Mesendoderm (in vitro differentiated cells): ENCODE results near the gene WWC1.

Source experiments
- DNase-seq: peaks from one replicate; pipeline ENCODE4 v3.0.0; 2013
- H2AK5ac ChIP-seq: 2 replicates; pipeline ENCODE4 v1.6.1; 2013; ENCODE audit warnings: low read length, inconsistent platforms
- H2BK120ac ChIP-seq: 2 replicates; pipeline ENCODE4 v1.6.1; 2013; ENCODE audit warnings: low read depth, mild to moderate bottlenecking, low read length, moderate library complexity, mixed read lengths
- H2BK15ac ChIP-seq: replicated peaks from 2 replicates; pipeline ENCODE4 v1.6.1; 2013; ENCODE audit warnings: low read depth, mild to moderate bottlenecking, moderate library complexity
- H2BK5ac ChIP-seq: 2 replicates; pipeline ENCODE4 v1.6.1; 2013; ENCODE audit warnings: low read length, inconsistent platforms
- H3K18ac ChIP-seq: 2 replicates; pipeline ENCODE4 v1.6.1; 2013; ENCODE audit warnings: mild to moderate bottlenecking, low read length, mixed read lengths
- H3K23ac ChIP-seq: one replicate; pipeline ENCODE4 v1.6.1; 2013; ENCODE audit warnings: low read length
- H3K27ac ChIP-seq: 2 replicates; pipeline ENCODE4 v1.5.1; 2013; ENCODE audit warnings: low read depth, mild to moderate bottlenecking, inconsistent platforms, low read length, moderate library complexity
- H3K27me3 ChIP-seq: 2 replicates; pipeline ENCODE4 v1.6.1; 2013; ENCODE audit warnings: low read length, control low read depth, mild to moderate bottlenecking, inconsistent platforms; ENCODE audit not compliant: insufficient read depth, poor library complexity
- H3K36me3 ChIP-seq: 2 replicates; pipeline ENCODE4 v1.6.1; 2013; ENCODE audit warnings: low read length, inconsistent platforms; ENCODE audit not compliant: control insufficient read depth, insufficient read depth
- H3K4ac ChIP-seq: one replicate; pipeline ENCODE4 v1.6.1; 2013; ENCODE audit warnings: low read depth, mild to moderate bottlenecking, low read length, moderate library complexity
- H3K4me1 ChIP-seq: 2 replicates; pipeline ENCODE4 v1.6.1; 2013; ENCODE audit warnings: low read depth, low read length, inconsistent platforms; ENCODE audit not compliant: control insufficient read depth
- H3K4me2 ChIP-seq: 2 replicates; pipeline ENCODE4 v1.6.1; 2013; ENCODE audit warnings: low read length
- H3K4me3 ChIP-seq: 2 replicates; pipeline ENCODE4 v1.5.1; 2013; ENCODE audit warnings: mild to moderate bottlenecking, low read length
- H3K56ac ChIP-seq: one replicate; pipeline ENCODE4 v1.6.1; 2013; ENCODE audit warnings: low read length
- H3K79me1 ChIP-seq: 2 replicates; pipeline ENCODE4 v1.6.1; 2013; ENCODE audit warnings: low read length, inconsistent platforms
- H3K79me2 ChIP-seq: 2 replicates; pipeline ENCODE4 v1.6.1; 2013; ENCODE audit warnings: mild to moderate bottlenecking, low read length; ENCODE audit not compliant: control insufficient read depth, insufficient read depth
- H3K9ac ChIP-seq: 2 replicates; pipeline ENCODE4 v1.6.1; 2013; ENCODE audit warnings: low read length, inconsistent platforms
- H4K5ac ChIP-seq: one replicate; pipeline ENCODE4 v1.6.1; 2013; ENCODE audit warnings: low read length
- H4K8ac ChIP-seq: one replicate; pipeline ENCODE4 v1.6.1; 2013; ENCODE audit warnings: low read depth, mild to moderate bottlenecking, control low read depth, low read length, moderate library complexity
- WGBS: extraction: QIAGEN DNeasy Blood & Tissue Kit; methylation state at CpG from one replicate; pipeline ENCODE4 v1.1.7; 2013; ENCODE audit warnings: low lambda C conversion rate, missing lambda C conversion rate; ENCODE audit not compliant: insufficient coverage; ENCODE audit errors: extremely low coverage; 5-methylcytosine and 5-hydroxymethylcytosine counted together

WWC1 gene

DNA sequence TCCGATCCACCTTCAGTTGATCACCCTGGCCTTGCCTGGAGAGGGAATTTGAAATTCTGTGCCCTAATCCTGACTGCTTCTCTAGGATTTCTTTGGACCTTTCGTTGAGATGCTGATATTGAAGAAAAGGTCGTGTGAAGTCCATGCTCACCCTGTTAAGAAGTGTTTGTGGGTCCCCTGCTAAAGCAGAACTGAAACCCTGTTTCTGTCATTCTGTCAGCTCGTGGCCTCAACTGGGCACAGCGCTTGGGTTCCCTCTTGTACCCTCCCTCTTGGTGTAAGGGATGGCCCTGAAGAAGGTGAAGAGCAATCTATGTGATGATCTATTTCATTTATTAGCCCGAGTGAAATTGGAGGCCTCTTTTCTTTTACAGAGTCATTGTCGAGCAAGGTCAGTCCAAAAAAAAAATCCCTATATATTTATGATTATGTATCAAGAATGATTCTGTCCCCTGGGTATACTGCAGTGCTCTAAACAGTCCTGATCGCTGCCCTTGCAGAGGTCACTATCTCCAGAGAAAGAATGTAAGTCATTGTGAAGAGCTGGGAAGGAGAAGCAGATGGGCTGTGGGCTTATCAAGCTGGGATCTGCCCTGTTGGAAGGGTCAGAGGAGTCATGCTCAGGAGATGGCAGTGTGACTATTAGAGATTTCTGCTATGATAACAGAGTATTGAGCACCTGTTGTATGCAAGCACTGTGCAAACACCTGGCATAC is 56.1 kb downstream of the WWC1 start:
- H3K4me3 ChIP-seq, result no peak overlapping the region
- peak; percentile 57 for DNase-seq
- no peak overlapping the region for H3K56ac ChIP-seq
- H2BK5ac ChIP-seq, result no peak overlapping the region
- no peaks in the 10 kb centered on the region for H3K27me3 ChIP-seq
- no CpG with 5 or more reads among the region's 8 CpGs for WGBS
- no peak overlapping the region for H2AK5ac ChIP-seq
- H3K79me1 ChIP-seq, result peaks cover 6% of the 10 kb centered on the region
- no peak overlapping the region for H3K23ac ChIP-seq
- H3K4me2 ChIP-seq, result no peak overlapping the region
- no peak overlapping the region for H4K8ac ChIP-seq
- H3K27ac ChIP-seq, result no peak overlapping the region
- H4K5ac ChIP-seq, result no peak overlapping the region
- H3K79me2 ChIP-seq, result peaks cover 4% of the 10 kb centered on the region
- no peaks in the 10 kb centered on the region for H3K36me3 ChIP-seq
- no peak overlapping the region for H3K9ac ChIP-seq
- H2BK120ac ChIP-seq, result no peak overlapping the region
- peaks cover 4% of the 10 kb centered on the region for H3K4me1 ChIP-seq
- H3K18ac ChIP-seq, result no peak overlapping the region
- H2BK15ac ChIP-seq, result no peak overlapping the region
- no peak overlapping the region for H3K4ac ChIP-seq

DNA sequence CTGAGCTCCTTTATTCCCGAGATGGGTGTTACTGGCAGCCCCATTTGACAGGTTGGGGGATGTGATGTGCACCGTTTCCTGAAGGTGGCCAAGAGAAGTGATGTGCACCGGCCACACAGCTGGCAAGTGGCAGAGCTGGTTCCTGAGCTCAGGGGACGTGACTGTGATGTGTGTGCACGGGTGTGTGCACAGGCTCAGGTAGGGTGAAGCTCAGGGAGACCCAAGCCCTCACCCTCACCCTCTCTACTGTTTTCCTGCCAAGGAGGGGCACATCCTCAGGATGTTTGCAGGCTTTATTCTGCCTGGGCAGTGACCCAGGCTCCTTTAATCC is 56.6 kb downstream of the WWC1 start:
- H3K79me2 ChIP-seq, result peaks cover 4% of the 10 kb centered on the region
- no peak overlapping the region for H2BK120ac ChIP-seq
- no peak overlapping the region for H3K4me2 ChIP-seq
- H3K4me1 ChIP-seq, result peaks cover 4% of the 10 kb centered on the region
- H3K4ac ChIP-seq, result no peak overlapping the region
- H4K8ac ChIP-seq, result no peak overlapping the region
- H3K56ac ChIP-seq, result no peak overlapping the region
- no peak overlapping the region for H2BK15ac ChIP-seq
- no peak overlapping the region for H3K4me3 ChIP-seq
- H3K36me3 ChIP-seq, result no peaks in the 10 kb centered on the region
- DNase-seq, result no peak
- no peak overlapping the region for H3K18ac ChIP-seq
- H3K9ac ChIP-seq, result no peak overlapping the region
- H4K5ac ChIP-seq, result no peak overlapping the region
- peaks cover 6% of the 10 kb centered on the region for H3K79me1 ChIP-seq
- WGBS, result no CpG with 5 or more reads among the region's 5 CpGs
- H2AK5ac ChIP-seq, result no peak overlapping the region
- H3K27ac ChIP-seq, result no peak overlapping the region
- no peak overlapping the region for H3K23ac ChIP-seq
- H2BK5ac ChIP-seq, result no peak overlapping the region
- no peaks in the 10 kb centered on the region for H3K27me3 ChIP-seq

DNA sequence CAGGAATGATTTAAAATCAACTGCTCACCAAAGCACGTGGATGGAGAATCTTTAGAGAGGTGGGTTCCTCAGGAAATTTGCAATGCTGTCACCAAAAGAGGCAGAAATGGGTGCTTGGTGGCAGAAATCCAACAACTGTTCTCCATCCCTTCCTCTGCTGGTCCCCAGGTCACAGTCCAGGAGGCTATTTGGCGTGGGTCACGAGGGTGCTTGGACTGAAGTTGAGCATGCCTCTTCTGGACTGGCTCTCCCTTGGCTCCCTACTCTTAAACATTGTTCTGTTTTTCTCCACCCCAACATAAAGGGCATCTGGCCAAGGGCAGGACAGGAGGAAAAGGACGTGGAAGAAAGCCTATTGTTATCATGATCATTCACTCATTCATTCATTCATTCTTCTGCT is 58.9 kb downstream of the WWC1 start:
- H2AK5ac ChIP-seq, result no peak overlapping the region
- no peak overlapping the region for H4K5ac ChIP-seq
- H2BK120ac ChIP-seq, result no peak overlapping the region
- no peak for DNase-seq
- H3K23ac ChIP-seq, result no peak overlapping the region
- H3K27me3 ChIP-seq, result no peaks in the 10 kb centered on the region
- no peak overlapping the region for H3K18ac ChIP-seq
- no peak overlapping the region for H2BK5ac ChIP-seq
- H3K79me1 ChIP-seq, result peaks cover 11% of the 10 kb centered on the region
- H3K9ac ChIP-seq, result no peak overlapping the region
- H3K27ac ChIP-seq, result no peak overlapping the region
- WGBS, result no CpG with 5 or more reads among the region's 4 CpGs
- H3K79me2 ChIP-seq, result peaks cover 4% of the 10 kb centered on the region
- no peak overlapping the region for H3K4ac ChIP-seq
- H3K4me3 ChIP-seq, result no peak overlapping the region
- no peaks in the 10 kb centered on the region for H3K36me3 ChIP-seq
- no peak overlapping the region for H2BK15ac ChIP-seq
- H4K8ac ChIP-seq, result no peak overlapping the region
- no peak overlapping the region for H3K4me2 ChIP-seq
- peaks cover 4% of the 10 kb centered on the region for H3K4me1 ChIP-seq
- H3K56ac ChIP-seq, result no peak overlapping the region

DNA sequence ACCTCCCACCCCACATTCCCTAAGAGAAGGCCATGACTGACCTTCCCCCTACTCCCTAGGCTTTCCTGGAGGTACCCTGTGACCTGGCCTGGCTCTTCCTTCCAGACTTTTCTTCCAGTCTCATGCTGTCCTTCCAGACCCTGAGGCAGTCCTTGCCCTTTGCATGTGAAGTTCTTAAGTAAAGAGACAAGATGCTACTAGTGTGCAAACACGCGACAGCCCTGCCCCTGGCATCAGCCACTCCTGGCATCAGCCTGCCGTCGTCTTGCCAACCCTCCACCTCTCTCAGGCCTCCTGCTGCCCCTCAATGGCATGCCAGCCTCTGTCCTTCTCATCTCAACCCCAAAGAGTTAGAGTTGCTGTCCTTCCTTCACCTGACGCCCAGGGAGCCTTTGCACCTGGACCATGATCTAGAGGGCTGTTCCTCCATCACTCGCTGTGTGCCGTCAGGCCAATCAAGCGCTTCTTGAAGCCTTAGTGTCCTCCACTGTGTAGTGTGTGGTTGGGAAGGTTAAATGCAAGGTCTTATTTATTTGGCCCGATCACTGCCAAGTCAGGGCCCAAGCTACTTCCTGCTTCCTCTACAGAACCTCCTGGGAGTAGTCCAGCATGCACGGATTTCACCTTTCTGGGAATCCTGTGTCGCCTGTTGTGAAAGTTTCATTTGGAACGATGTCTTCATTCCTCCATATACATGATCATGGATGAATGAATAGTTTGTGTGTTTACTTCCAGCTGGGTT is 61.9 kb downstream of the WWC1 start:
- Histone ChIP-seq H3K4me3 (no peak overlapping the region), H3K56ac (no peak overlapping the region), H3K9ac (no peak overlapping the region), H3K79me2 (peaks cover 6% of the 10 kb centered on the region), H3K4me1 (no peaks in the 10 kb centered on the region), H3K27me3 (no peaks in the 10 kb centered on the region), H3K79me1 (peaks cover 16% of the 10 kb centered on the region), H3K18ac (no peak overlapping the region), H3K4ac (no peak overlapping the region), H3K23ac (no peak overlapping the region), H4K8ac (no peak overlapping the region), H2AK5ac (no peak overlapping the region), H3K36me3 (no peaks in the 10 kb centered on the region), H2BK15ac (no peak overlapping the region), H3K27ac (no peak overlapping the region), H2BK120ac (no peak overlapping the region), H4K5ac (no peak overlapping the region), H2BK5ac (no peak overlapping the region), H3K4me2 (no peak overlapping the region)
- no CpG with 5 or more reads among the region's 12 CpGs for WGBS
- no peak for DNase-seq

DNA sequence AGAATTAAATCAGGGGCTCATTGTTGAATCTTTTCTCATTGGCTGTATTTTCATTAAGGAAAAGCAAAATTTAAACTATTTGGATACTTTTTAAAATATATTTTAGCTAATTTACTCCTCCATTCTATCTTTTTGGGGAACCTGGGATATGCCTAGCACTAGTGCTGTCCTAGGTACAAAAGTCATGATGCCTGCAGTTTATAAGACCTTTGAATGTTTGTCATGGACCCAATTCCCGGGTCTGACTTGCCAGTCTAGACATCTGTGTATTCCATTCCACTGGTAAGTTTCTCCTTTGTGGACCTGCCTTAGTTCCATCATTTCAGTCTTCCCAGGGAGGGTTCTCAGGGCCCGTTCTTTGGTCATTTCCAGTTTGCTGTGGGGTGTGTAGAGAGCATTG is 63.0 kb downstream of the WWC1 start:
- H2AK5ac ChIP-seq, result no peak overlapping the region
- H4K8ac ChIP-seq, result no peak overlapping the region
- no peak overlapping the region for H2BK5ac ChIP-seq
- no peak overlapping the region for H2BK120ac ChIP-seq
- H3K4me2 ChIP-seq, result no peak overlapping the region
- no peaks in the 10 kb centered on the region for H3K27me3 ChIP-seq
- no peak for DNase-seq
- H3K4me1 ChIP-seq, result no peaks in the 10 kb centered on the region
- peaks cover 15% of the 10 kb centered on the region for H3K79me1 ChIP-seq
- no peak overlapping the region for H3K4me3 ChIP-seq
- H4K5ac ChIP-seq, result no peak overlapping the region
- H3K56ac ChIP-seq, result no peak overlapping the region
- no peaks in the 10 kb centered on the region for H3K36me3 ChIP-seq
- no peak overlapping the region for H3K23ac ChIP-seq
- WGBS, result no CpG with 5 or more reads among the region's 2 CpGs
- no peak overlapping the region for H3K27ac ChIP-seq
- H2BK15ac ChIP-seq, result no peak overlapping the region
- H3K9ac ChIP-seq, result no peak overlapping the region
- no peak overlapping the region for H3K4ac ChIP-seq
- no peak overlapping the region for H3K18ac ChIP-seq
- peaks cover 6% of the 10 kb centered on the region for H3K79me2 ChIP-seq
